GM12892 (cell line): ENCODE measurements around the gene SLC38A4.

ENCODE experiments used
- POLR2A ChIP-seq: IDR thresholded peaks from 2 replicates; pipeline ENCODE4 v1.6.1; 2011; ENCODE audit warnings: low read depth, low read length, control low read depth
- POLR2AphosphoS5 ChIP-seq: IDR thresholded peaks from 2 replicates; pipeline ENCODE4 v1.6.1; 2011; ENCODE audit warnings: low read depth, low read length, control low read depth
- TAF1 ChIP-seq: IDR thresholded peaks from 2 replicates; pipeline ENCODE4 v1.6.1; 2011; ENCODE audit warnings: low read depth, mild to moderate bottlenecking, control low read depth, low read length, borderline replicate concordance

DNA sequence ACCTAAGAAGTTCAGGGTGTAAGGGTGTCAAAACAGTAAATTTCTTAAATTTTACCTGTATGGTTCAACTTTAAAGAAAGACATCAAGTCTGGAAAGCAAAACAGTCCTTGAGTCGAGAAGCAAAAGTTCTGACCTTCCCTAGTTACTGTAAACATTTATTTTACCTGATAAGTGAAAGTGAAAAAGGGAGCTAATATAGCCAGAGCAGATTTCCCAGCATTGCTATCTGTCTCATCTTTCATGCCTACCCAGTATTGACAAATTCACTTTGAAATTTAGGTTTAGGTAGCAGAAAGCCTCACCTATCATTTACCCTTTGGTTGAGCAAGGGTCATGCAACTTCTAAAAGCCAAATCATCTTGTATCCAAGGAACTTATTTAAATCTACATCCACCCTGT lies 24.5 kb downstream of the SLC38A4 start:
- TF ChIP-seq POLR2AphosphoS5 (no peak), POLR2A (no peak), TAF1 (no peak)
